GM12878 (cell line): Measurements from ENCODE around the gene CORO1C.

Experiments
- CTCF ChIP-seq, 3 experiments: IDR thresholded peaks in 2 of 3; conservative IDR thresholded peaks in 1 of 3; 2 replicates each; pipeline ENCODE4 v1.5.1; 2011; ENCODE audit warnings: low read depth in 3 of 3, low read length in 3 of 3, mild to moderate bottlenecking in 3 of 3, control low read depth in 2 of 3, moderate library complexity in 2 of 3, inconsistent platforms in 1 of 3, mixed read lengths in 1 of 3; ENCODE audit not compliant: control insufficient read depth in 2 of 3, insufficient read depth in 1 of 3; ENCODE audit errors: extremely low read depth in 1 of 3
- EZH2 ChIP-seq: IDR thresholded peaks from 2 replicates; pipeline ENCODE4 v1.6.1; 2012; ENCODE audit warnings: low read depth, mild to moderate bottlenecking, control low read depth, inconsistent platforms, low read length, borderline replicate concordance; ENCODE audit not compliant: control insufficient read depth
- MXI1 ChIP-seq: fragments of 150-350 bp; IDR thresholded peaks from 2 replicates; pipeline ENCODE4 v1.6.1; 2011; ENCODE audit warnings: low read depth, mild to moderate bottlenecking, inconsistent platforms, low read length, improper control_type of control experiment
- POLR2A ChIP-seq: IDR thresholded peaks from 2 replicates; pipeline ENCODE4 v1.6.1; 2011; ENCODE audit warnings: low read depth, mild to moderate bottlenecking, low read length
- POLR2AphosphoS5 ChIP-seq: IDR thresholded peaks from 2 replicates; pipeline ENCODE4 v1.6.1; 2011; ENCODE audit warnings: mild to moderate bottlenecking, low read length, inconsistent platforms

- no peak for TF ChIP-seq POLR2A
- TF ChIP-seq EZH2, result no peak
- no peak for TF ChIP-seq MXI1
- no peak for TF ChIP-seq POLR2AphosphoS5
- no peak for TF ChIP-seq CTCF (IDR thresholded peaks at IDR 0.05 in 2 of 3, conservative IDR thresholded peaks at IDR 0.05 in 1 of 3; ENCODE audit: control insufficient read depth in 2 of 3, extremely low read depth in 1 of 3, insufficient read depth in 1 of 3, low read depth in 3 of 3, low read length in 3 of 3)
Observed at GRCh38 chr12:108598553-108599250, 132.6 kb downstream of the CORO1C start.
